Esophagus squamous epithelium (tissue), 5 donors: Measurements from ENCODE around the gene EEF1AKMT4. TPM values are rescaled to one million over a fixed set of nuclear protein-coding genes. Genes with fewer than 3 reads are reported as not detected.

ENCODE experiments used
- DNase-seq: peaks from one replicate; lab custom pipeline; 2025; lab: John Stamatoyannopoulos, UW
- H3K27ac ChIP-seq, 4 donors: fragments of 200-600 bp; sonication (generic); one replicate each; pipeline ENCODE4 v1.5.1; 2016 to 2019; ENCODE audit warnings: mild to moderate bottlenecking in 1 of 4
- H3K27me3 ChIP-seq, 4 donors: fragments of 200-600 bp; sonication (generic); 1 replicate in 3 of 4; 2 replicates in 1 of 4; pipeline versions ENCODE4 v1.5.1 to v1.6.0; 2017 to 2021; ENCODE audit warnings: antibody characterized with exemption in 1 of 4
- H3K36me3 ChIP-seq, 3 donors: fragments of 200-600 bp; sonication (generic); one replicate each; pipeline ENCODE4 v1.5.1; 2016 to 2019
- H3K4me1 ChIP-seq, 3 donors: fragments of 200-600 bp; sonication (generic); one replicate each; pipeline ENCODE4 v1.5.1; 2017 to 2019
- H3K4me3 ChIP-seq, 4 donors: fragments of 200-600 bp; sonication (generic); 1 replicate in 3 of 4; 2 replicates in 1 of 4; pipeline ENCODE4 v1.5.1; 2016 to 2019; ENCODE audit warnings: mild to moderate bottlenecking in 2 of 4, moderate library complexity in 1 of 4
- H3K9me3 ChIP-seq, 3 donors: fragments of 200-600 bp; sonication (generic); one replicate each; pipeline ENCODE4 v1.5.1; 2016 to 2019
- POLR2A ChIP-seq, 4 donors: fragments of 450-650 bp; IDR thresholded peaks; one replicate each; pipeline ENCODE4 v1.6.1; 2017; ENCODE audit warnings: antibody characterized with exemption in 4 of 4, mild to moderate bottlenecking in 4 of 4, moderate library complexity in 3 of 4
- WGBS, 2 donors: methylation state at CpG; one replicate each; pipeline ENCODE4 v1.1.5; 2018; 5-methylcytosine and 5-hydroxymethylcytosine counted together
- intact Hi-C: fragments of 100-400 bp; cut with DNase I; formaldehyde crosslinking; loops from one replicate; pipeline ENCODE4 v1.15.0; 2022
- total RNA-seq, 4 donors: library from RNA; depleted of rRNA; stranded (reverse); fragments of >200 nt; gene quantifications; one replicate each; pipeline ENCODE4 v1.1.0, GENCODE V29; 2016
- TF ChIP-seq, protein P1 (sequence below), 6 experiments: fragments of 450-650 bp in 4 of 6; fragments of 200-600 bp in 2 of 6; sonication (generic) in 2 of 6; IDR thresholded peaks; one replicate each; pipeline ENCODE4 v1.5.1; 2016 to 2019; ENCODE audit warnings: antibody characterized with exemption in 6 of 6, mild to moderate bottlenecking in 4 of 6, moderate library complexity in 4 of 6
- donor health status: DM: yes; HTN: yes; CAD: no.

The EEF1AKMT4 gene
- total RNA-seq, result 10 to 100 TPM in 2 of 4 donors, 1 to 10 TPM in 2; 8.1 to 13.4 (median 10.3) TPM

DNA sequence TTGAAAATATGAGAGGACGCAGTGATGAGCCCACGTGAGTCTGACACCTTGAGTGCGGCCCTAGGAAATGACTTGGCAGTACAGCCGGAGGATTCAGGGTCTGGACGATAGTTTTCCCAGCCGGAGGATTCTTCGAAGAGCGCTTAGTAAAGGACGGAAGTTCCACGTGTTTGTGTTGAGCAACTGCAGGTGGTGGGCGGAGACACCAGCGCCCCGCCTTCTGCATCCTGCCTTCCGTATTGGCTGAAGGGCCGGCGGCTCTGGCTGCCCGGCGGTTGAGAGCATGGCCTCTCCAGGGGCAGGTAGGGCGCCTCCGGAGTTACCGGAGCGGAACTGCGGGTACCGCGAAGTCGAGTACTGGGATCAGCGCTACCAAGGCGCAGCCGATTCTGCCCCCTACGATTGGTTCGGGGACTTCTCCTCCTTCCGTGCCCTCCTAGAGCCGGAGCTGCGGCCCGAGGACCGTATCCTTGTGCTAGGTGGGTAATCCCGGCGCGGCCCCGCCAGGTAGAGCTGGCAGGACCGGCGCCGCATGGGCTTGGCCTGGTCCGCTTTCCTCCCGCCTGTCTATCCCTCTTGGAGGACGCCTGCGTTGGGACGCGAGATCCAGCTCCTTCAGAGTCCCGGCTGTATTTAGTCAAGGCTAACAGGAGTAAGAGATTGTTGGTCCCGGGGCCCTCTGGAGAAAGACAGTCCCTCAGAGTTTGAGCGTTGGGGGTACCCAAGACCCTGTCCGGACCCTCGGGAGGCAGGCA lies at the start of gene EEF1AKMT4:
Gene EEF1AKMT4, plus strand, starts transcription at position 261 of the 755 bp plus-strand sequence. Its CDS starts 23 bp downstream, at position 284.
- Histone ChIP-seq H3K9me3 (no peaks in the 10 kb centered on the region), H3K27me3 (no peaks in the 10 kb centered on the region), H3K4me3 (peak within 1 kb of the TSS; percentile 74 to 89 (median 76)), H3K27ac (peak within 1 kb of the TSS; percentile 80 to 91 (median 86)), H3K36me3 (peaks cover 8 to 17% (median 9%) of the 10 kb centered on the region in 3 donors), H3K4me1 (peaks cover 5 to 30% (median 17%) of the 10 kb centered on the region in 3 donors)
- intact Hi-C loops, result no loop called here
- 0 to 1% methylated on average over 10 to 24 of the region's 54 CpGs for WGBS, 2 donors
- peak; percentile 73 for DNase-seq
- TF ChIP-seq POLR2A (IDR thresholded peaks at IDR 0.05), result peak in 1 of 4 donors; percentile 16
- TF ChIP-seq, protein P1, sequence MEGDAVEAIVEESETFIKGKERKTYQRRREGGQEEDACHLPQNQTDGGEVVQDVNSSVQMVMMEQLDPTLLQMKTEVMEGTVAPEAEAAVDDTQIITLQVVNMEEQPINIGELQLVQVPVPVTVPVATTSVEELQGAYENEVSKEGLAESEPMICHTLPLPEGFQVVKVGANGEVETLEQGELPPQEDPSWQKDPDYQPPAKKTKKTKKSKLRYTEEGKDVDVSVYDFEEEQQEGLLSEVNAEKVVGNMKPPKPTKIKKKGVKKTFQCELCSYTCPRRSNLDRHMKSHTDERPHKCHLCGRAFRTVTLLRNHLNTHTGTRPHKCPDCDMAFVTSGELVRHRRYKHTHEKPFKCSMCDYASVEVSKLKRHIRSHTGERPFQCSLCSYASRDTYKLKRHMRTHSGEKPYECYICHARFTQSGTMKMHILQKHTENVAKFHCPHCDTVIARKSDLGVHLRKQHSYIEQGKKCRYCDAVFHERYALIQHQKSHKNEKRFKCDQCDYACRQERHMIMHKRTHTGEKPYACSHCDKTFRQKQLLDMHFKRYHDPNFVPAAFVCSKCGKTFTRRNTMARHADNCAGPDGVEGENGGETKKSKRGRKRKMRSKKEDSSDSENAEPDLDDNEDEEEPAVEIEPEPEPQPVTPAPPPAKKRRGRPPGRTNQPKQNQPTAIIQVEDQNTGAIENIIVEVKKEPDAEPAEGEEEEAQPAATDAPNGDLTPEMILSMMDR (IDR thresholded peaks at IDR 0.05), result peak; percentile 25 to 47 (median 28)

DNA sequence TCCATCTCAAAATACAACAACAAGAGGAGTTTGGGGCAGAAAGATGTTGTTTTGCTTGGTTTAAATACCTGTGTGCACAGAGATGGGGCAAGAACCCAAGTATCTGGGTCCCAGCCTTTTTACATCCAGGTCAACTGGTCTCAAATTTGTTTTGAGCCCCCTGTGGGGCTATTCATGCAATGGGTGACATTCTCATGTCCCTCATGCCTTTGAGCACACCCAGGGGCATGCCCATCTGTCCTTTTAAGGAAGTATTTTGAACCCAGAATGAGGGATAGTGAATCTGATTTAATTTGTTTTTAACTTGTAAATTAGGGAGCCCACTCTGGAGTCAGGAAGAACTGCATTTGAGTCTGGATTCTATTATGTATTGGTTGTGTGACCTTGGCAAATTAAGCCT lies 48.6 kb upstream of the EEF1AKMT4 start:
- TF ChIP-seq, protein P1 (IDR thresholded peaks at IDR 0.05), result no peak
- no peak for TF ChIP-seq POLR2A (IDR thresholded peaks at IDR 0.05)
- no peak overlapping the region for H3K27ac ChIP-seq
- intact Hi-C loops, result no loop called here

DNA sequence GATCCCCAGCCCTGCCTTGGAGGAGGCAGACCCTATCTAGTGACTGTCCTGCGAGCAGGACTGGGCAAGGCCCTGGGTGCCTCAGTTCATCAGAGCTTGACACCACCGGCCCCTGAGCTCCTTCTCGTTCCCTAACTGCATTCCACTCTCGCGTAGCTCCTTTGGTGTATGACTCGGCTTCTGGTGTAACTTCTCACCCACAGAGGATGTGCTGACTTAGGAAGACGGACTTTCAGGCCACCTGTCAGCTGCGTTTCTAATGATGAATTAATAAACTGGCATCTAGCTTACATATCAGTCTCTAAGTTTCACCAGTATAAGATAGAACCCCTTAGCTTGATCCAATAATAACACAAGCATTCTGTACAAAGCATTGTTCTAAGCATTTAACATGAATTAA lies 45.9 kb upstream of the EEF1AKMT4 start:
- Histone ChIP-seq H3K4me3 (no peak overlapping the region), H3K36me3 (no peaks in the 10 kb centered on the region), H3K9me3 (no peaks in the 10 kb centered on the region), H3K27ac (no peak overlapping the region), H3K27me3 (peaks cover 0 to 24% (median 0%) of the 10 kb centered on the region in 4 donors), H3K4me1 (no peaks in the 10 kb centered on the region)
- DNase-seq, result no peak
- 79 to 80% methylated on average over 8 of the region's 8 CpGs for WGBS, 2 donors
- intact Hi-C loops, result no loop called here
- TF ChIP-seq POLR2A (IDR thresholded peaks at IDR 0.05), result no peak
- TF ChIP-seq, protein P1 (IDR thresholded peaks at IDR 0.05), result no peak

More for the DNA sequence above, 48.6 kb upstream of the EEF1AKMT4 start:
- Histone ChIP-seq H3K36me3 (peaks cover 0 to 10% (median 0%) of the 10 kb centered on the region in 3 donors), H3K4me1 (no peaks in the 10 kb centered on the region), H3K9me3 (no peaks in the 10 kb centered on the region), H3K4me3 (no peak overlapping the region), H3K27me3 (peaks cover 0 to 9% (median 0%) of the 10 kb centered on the region in 4 donors)
- no peak for DNase-seq

DNA sequence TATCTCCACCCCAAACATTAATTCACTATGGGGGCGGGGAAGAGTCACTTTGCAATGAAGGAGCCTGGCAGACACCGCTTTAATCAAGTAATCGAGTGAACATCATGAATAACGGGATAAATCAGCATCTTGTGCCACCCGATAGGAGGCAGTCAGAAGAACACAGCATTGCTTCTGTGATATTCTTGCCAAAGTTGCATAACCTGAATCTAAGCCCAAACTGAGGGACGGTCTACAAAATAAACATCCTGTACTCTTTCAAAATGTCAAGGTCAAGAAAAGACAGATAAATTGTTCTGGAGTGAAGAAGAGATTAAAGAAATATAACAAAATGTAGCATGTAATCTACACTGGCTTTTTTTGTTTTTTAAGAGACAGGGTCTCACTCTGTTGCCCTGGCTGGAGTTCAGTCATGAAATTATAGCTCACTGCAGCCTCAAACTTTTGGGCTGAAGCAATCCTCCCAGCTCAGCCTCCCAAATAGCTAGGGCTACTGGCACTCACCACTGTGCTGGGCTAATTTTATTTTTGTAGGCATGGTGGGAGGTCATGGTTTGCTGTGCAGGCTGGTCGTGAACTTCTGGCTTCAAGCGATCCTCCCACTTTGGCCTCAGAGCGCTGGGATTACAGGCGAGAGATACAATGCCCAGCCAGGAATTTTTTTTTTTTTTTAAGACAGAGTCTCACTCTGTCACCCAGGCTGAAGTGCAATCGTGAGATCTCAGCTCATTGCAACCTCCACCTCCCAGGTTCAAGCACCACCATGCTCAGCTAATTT lies 40.1 kb upstream of the EEF1AKMT4 start:
- no peak for TF ChIP-seq POLR2A (IDR thresholded peaks at IDR 0.05)
- TF ChIP-seq, protein P1 (IDR thresholded peaks at IDR 0.05), result no peak
- H3K4me3 ChIP-seq, result no peak overlapping the region
- H3K9me3 ChIP-seq, result no peaks in the 10 kb centered on the region
- no peaks in the 10 kb centered on the region for H3K36me3 ChIP-seq
- H3K4me1 ChIP-seq, result no peaks in the 10 kb centered on the region
- H3K27ac ChIP-seq, result no peak overlapping the region
- WGBS, 2 donors, result 55 to 56% methylated on average over 11 of the region's 11 CpGs
- peaks cover 0 to 24% (median 0%) of the 10 kb centered on the region in 4 donors for H3K27me3 ChIP-seq
- DNase-seq, result no peak
- intact Hi-C loops, result no loop called here

DNA sequence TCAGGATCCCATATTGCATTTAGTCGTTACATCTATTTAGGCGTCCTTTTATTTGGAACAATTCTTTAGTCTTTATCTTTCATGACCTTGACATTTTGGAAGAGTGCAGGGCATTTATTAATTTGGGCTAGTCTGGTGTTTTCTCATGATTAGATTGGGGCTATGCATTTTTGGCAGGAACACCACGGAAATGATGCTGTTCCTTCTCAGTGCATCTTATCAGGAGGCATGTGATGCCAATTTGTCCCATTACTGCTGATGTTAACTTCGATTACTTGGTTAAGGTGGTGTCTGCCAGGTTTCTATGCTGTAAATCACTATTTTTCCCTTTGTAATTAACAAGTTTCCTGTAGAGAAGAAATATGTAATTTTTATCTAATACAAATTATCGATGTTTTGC lies 38.2 kb upstream of the EEF1AKMT4 start:
- peaks cover 0 to 13% (median 0%) of the 10 kb centered on the region in 4 donors for H3K27me3 ChIP-seq
- no peaks in the 10 kb centered on the region for H3K9me3 ChIP-seq
- no peak for TF ChIP-seq POLR2A (IDR thresholded peaks at IDR 0.05)
- TF ChIP-seq, protein P1 (IDR thresholded peaks at IDR 0.05), result no peak
- no peaks in the 10 kb centered on the region for H3K36me3 ChIP-seq
- intact Hi-C loops, result no loop called here
- WGBS, 2 donors, result 75 to 76% methylated on average over 5 of the region's 5 CpGs
- DNase-seq, result no peak
- no peaks in the 10 kb centered on the region for H3K4me1 ChIP-seq
- no peak overlapping the region for H3K4me3 ChIP-seq
- no peak overlapping the region for H3K27ac ChIP-seq
